Spleen (tissue), 7 donors: ENCODE data around the gene TLK2.

Experiments used
- CTCF ChIP-seq, 11 experiments: fragments of 200-600 bp in 7 of 11; fragments of 450-650 bp in 4 of 11; sonication (generic) in 4 of 11; IDR thresholded peaks in 8 of 11; conservative IDR thresholded peaks in 3 of 11; 1 replicate in 7 of 11; 2 replicates in 4 of 11; pipeline versions ENCODE4 v1.4.0 to v1.8.0; 2016 to 2021; ENCODE audit warnings: antibody characterized with exemption in 11 of 11, inconsistent platforms in 4 of 11, mild to moderate bottlenecking in 1 of 11
- POLR2A ChIP-seq, 3 donors: fragments of 450-650 bp; IDR thresholded peaks; one replicate each; pipeline ENCODE4 v1.5.1; 2017; ENCODE audit warnings: antibody characterized with exemption in 3 of 3, mild to moderate bottlenecking in 1 of 3
- donor health status: DM: no; HTN: no; CAD: no; lungs with moderate emphysema.
- donor health status: DM: no; HTN: no; CAD: no.
- donor health status: DM: no; HTN: no; CAD: no.

DNA sequence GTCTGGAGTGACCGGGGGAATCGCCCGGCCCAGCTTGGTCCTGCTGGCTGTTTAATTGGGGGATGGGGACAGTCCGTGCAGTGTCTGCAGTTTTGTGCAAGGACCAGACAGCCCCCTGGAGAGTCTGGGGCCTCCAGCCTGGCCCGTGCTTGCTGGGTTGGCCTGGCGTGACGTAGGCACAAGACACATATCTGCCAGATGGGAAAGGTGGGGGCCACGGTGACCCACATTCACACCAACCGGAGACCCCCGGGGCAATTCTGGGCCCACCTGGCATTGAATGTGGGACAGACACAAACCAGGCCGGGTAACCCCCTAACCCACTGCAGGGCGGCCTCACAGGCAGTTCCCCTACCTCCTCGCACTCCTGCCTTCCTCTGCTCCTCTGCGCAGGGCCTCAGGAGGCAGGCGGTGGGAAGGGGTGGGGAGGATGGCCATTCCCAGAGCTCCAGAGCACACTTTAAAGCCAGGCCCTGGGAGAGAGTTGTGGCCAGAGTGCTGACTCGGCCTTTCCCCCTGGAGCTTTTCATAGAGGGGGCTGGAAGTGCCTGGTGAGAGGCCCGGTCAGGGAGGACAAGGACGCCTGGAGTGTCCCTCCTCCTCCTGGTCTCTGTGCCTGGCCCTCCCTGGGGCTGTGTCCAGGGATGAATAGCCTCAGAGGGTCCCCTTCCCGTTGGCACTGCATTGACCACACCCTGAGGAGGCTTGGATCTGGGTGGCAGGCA lies 150.4 kb downstream of the TLK2 start:
- no peak for TF ChIP-seq CTCF (IDR thresholded peaks at IDR 0.05 in 8 of 11, conservative IDR thresholded peaks at IDR 0.05 in 3 of 11)
- TF ChIP-seq POLR2A (IDR thresholded peaks at IDR 0.05) = no peak
